Endothelial cell of umbilical vein (primary cell): ENCODE measurements around the gene PRDM8.

Source experiments
- EZH2 ChIP-seq: IDR thresholded peaks from 2 replicates; pipeline ENCODE4 v1.6.1; 2012; ENCODE audit warnings: borderline replicate concordance, low read depth, mild to moderate bottlenecking, moderate library complexity, low read length, inconsistent platforms; ENCODE audit not compliant: severe bottlenecking
- JUN ChIP-seq: IDR thresholded peaks from 2 replicates; pipeline ENCODE4 v1.6.1; 2011; ENCODE audit warnings: borderline replicate concordance, low read depth; ENCODE audit not compliant: insufficient read length, insufficient read depth
- MAX ChIP-seq: IDR thresholded peaks from 2 replicates; pipeline ENCODE4 v1.6.1; 2011; ENCODE audit not compliant: insufficient read depth, insufficient read length
- MYC ChIP-seq: IDR thresholded peaks from one replicate; pipeline ENCODE4 v1.6.1; 2011; ENCODE audit warnings: mild to moderate bottlenecking, low read depth, low read length
- POLR2A ChIP-seq: IDR thresholded peaks from 2 replicates; pipeline ENCODE4 v1.6.1; 2012; ENCODE audit warnings: low read depth, mild to moderate bottlenecking, control low read depth, low read length
- TF ChIP-seq, protein P1 (sequence below), 2 donors: IDR thresholded peaks; 1 replicate in 1 of 2; 2 replicates in 1 of 2; pipeline ENCODE4 v1.5.1; 2011; ENCODE audit warnings: low read length in 2 of 2, mild to moderate bottlenecking in 2 of 2, moderate library complexity in 2 of 2, control low read depth in 1 of 2, inconsistent platforms in 1 of 2, low read depth in 1 of 2; ENCODE audit not compliant: insufficient read depth in 1 of 2; ENCODE audit errors: extremely low read depth in 1 of 2

- TF ChIP-seq, protein P1, sequence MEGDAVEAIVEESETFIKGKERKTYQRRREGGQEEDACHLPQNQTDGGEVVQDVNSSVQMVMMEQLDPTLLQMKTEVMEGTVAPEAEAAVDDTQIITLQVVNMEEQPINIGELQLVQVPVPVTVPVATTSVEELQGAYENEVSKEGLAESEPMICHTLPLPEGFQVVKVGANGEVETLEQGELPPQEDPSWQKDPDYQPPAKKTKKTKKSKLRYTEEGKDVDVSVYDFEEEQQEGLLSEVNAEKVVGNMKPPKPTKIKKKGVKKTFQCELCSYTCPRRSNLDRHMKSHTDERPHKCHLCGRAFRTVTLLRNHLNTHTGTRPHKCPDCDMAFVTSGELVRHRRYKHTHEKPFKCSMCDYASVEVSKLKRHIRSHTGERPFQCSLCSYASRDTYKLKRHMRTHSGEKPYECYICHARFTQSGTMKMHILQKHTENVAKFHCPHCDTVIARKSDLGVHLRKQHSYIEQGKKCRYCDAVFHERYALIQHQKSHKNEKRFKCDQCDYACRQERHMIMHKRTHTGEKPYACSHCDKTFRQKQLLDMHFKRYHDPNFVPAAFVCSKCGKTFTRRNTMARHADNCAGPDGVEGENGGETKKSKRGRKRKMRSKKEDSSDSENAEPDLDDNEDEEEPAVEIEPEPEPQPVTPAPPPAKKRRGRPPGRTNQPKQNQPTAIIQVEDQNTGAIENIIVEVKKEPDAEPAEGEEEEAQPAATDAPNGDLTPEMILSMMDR (IDR thresholded peaks at IDR 0.05; ENCODE audit: extremely low read depth in 1 of 2, insufficient read depth in 1 of 2, low read depth in 1 of 2, low read length in 2 of 2): no peak
- TF ChIP-seq POLR2A: no peak
- no peak for TF ChIP-seq EZH2
- TF ChIP-seq MYC: no peak
- TF ChIP-seq JUN: no peak
- TF ChIP-seq MAX: no peak
These were observed 40.9 kb upstream of the PRDM8 start for GRCh38 chr4:80156410-80156809.
